IMR-90 (cell line): ENCODE measurements around the gene KCNMA1. TPM values are rescaled to one million over a fixed set of nuclear protein-coding genes. Genes with fewer than 3 reads are reported as not detected.

Experiments
- ATAC-seq: fragments of 200-7000 bp; cut with Tn5 transposase; 2 replicates; pipeline ENCODE4 v1.9.1; 2020; ENCODE audit warnings: low read depth, mild to moderate bottlenecking, moderate library complexity
- BruUV-seq: library from RNA; stranded (reverse); fragments of 400-500 nt; replicated peaks from 2 replicates; lab custom pipeline; 2021; lab: Mats Ljungman, UMichigan
- CTCF ChIA-PET: fragments of 300-600 bp; formaldehyde crosslinking; extraction: SDS; loops from one replicate; lab custom pipeline; 2021; ENCODE audit warnings: antibody characterized with exemption; lab: Yijun Ruan, JAX
- POLR2A ChIA-PET: fragments of 300-600 bp; sonication (Branson Sonifier 250); formaldehyde crosslinking; loops from one replicate; lab custom pipeline; 2022; ENCODE audit warnings: antibody characterized with exemption; ENCODE audit not compliant: unreplicated experiment; lab: Charles Lee
- DNase-seq: peaks from one replicate; pipeline ENCODE4 v3.0.0; 2013
- H2AFZ ChIP-seq: replicated peaks from 2 replicates; pipeline ENCODE3; 2013; ENCODE audit warnings: low read length, mild to moderate bottlenecking; ENCODE audit not compliant: poor library complexity
- H2AK5ac ChIP-seq: 2 replicates; pipeline ENCODE4 v1.6.1; 2013; ENCODE audit warnings: low read depth, low read length, inconsistent platforms
- H2AK9ac ChIP-seq: replicated peaks from 2 replicates; pipeline ENCODE3; 2013; ENCODE audit warnings: mild to moderate bottlenecking, low read depth, low read length, moderate library complexity; ENCODE audit not compliant: poor library complexity
- H2BK120ac ChIP-seq: 2 replicates; pipeline ENCODE4 v1.6.1; 2013; ENCODE audit warnings: low read depth, low read length, inconsistent platforms
- H2BK15ac ChIP-seq: 3 replicates; pipeline ENCODE4 v1.6.1; 2013; ENCODE audit warnings: low read depth, low read length, inconsistent platforms
- H2BK20ac ChIP-seq: 2 replicates; pipeline ENCODE4 v1.6.1; 2013; ENCODE audit warnings: low read depth, mild to moderate bottlenecking, inconsistent platforms, low read length, moderate library complexity
- H2BK5ac ChIP-seq: 2 replicates; pipeline ENCODE4 v1.6.1; 2013; ENCODE audit warnings: mild to moderate bottlenecking, low read depth, low read length, inconsistent platforms; ENCODE audit not compliant: poor library complexity, severe bottlenecking
- H3K14ac ChIP-seq: replicated peaks from 2 replicates; pipeline ENCODE4 v1.6.1; 2013; ENCODE audit warnings: low read depth, low read length, inconsistent platforms
- H3K18ac ChIP-seq: 2 replicates; pipeline ENCODE4 v1.6.1; 2013; ENCODE audit warnings: low read depth, low read length, control low read depth
- H3K23ac ChIP-seq: 2 replicates; pipeline ENCODE4 v1.6.1; 2013; ENCODE audit warnings: low read depth, low read length, inconsistent platforms
- H3K27ac ChIP-seq: 2 replicates; pipeline ENCODE4 v1.5.1; 2013; ENCODE audit warnings: mild to moderate bottlenecking, control low read depth, low read length; ENCODE audit not compliant: insufficient read depth
- H3K27me3 ChIP-seq: 2 replicates; pipeline ENCODE4 v1.6.1; 2013; ENCODE audit warnings: low read length; ENCODE audit not compliant: control insufficient read depth, insufficient read depth
- H3K36me3 ChIP-seq: 2 replicates; pipeline ENCODE4 v1.6.1; 2013; ENCODE audit warnings: low read length, mixed read lengths; ENCODE audit not compliant: control insufficient read depth, insufficient read depth
- H3K4ac ChIP-seq: 2 replicates; pipeline ENCODE4 v1.6.1; 2013; ENCODE audit warnings: low read depth, low read length, inconsistent platforms
- H3K4me1 ChIP-seq: 2 replicates; pipeline ENCODE4 v1.6.1; 2013; ENCODE audit warnings: low read length, mixed read lengths; ENCODE audit not compliant: control insufficient read depth, insufficient read depth
- H3K4me2 ChIP-seq: 2 replicates; pipeline ENCODE4 v1.6.1; 2013; ENCODE audit warnings: low read depth, mild to moderate bottlenecking, control low read depth, low read length, moderate library complexity
- H3K4me3 ChIP-seq: 2 replicates; pipeline ENCODE4 v1.5.1; 2013; ENCODE audit warnings: low read depth, mild to moderate bottlenecking, control low read depth, low read length, moderate library complexity; ENCODE audit not compliant: insufficient read depth
- H3K56ac ChIP-seq: 2 replicates; pipeline ENCODE4 v1.6.1; 2013; ENCODE audit warnings: low read length, inconsistent platforms; ENCODE audit not compliant: insufficient read depth; ENCODE audit errors: extremely low read depth
- H3K79me1 ChIP-seq, 2 experiments: 2 replicates each; pipeline ENCODE4 v1.6.1; 2013; ENCODE audit warnings: low read length in 2 of 2, inconsistent platforms in 1 of 2, low read depth in 1 of 2
- H3K9ac ChIP-seq: 2 replicates; pipeline ENCODE4 v1.6.1; 2013; ENCODE audit warnings: low read depth, low read length, control low read depth
- H3K9me1 ChIP-seq: 2 replicates; pipeline ENCODE4 v1.6.1; 2013; ENCODE audit warnings: low read length, inconsistent platforms; ENCODE audit not compliant: insufficient read depth
- H3K9me3 ChIP-seq: 2 replicates; pipeline ENCODE4 v1.6.1; 2013; ENCODE audit warnings: low read length; ENCODE audit not compliant: control insufficient read depth, insufficient read depth
- H4K20me1 ChIP-seq: 2 replicates; pipeline ENCODE4 v1.6.1; 2013; ENCODE audit warnings: low read length, inconsistent platforms; ENCODE audit not compliant: insufficient read depth
- H4K5ac ChIP-seq: 2 replicates; pipeline ENCODE4 v1.6.1; 2013; ENCODE audit warnings: mild to moderate bottlenecking, low read depth, low read length, control low read depth
- H4K8ac ChIP-seq, 2 experiments: 2 replicates each; pipeline ENCODE4 v1.6.1; 2013; ENCODE audit warnings: low read depth in 2 of 2, low read length in 2 of 2, control low read depth in 1 of 2, inconsistent platforms in 1 of 2
- H4K91ac ChIP-seq: 2 replicates; pipeline ENCODE4 v1.6.1; 2013; ENCODE audit warnings: low read depth, low read length, inconsistent platforms; ENCODE audit not compliant: insufficient read depth
- CHD1 ChIP-seq: IDR thresholded peaks from 2 replicates; pipeline ENCODE4 v1.6.1; 2012; ENCODE audit warnings: low read depth, low read length, improper control_type of control experiment
- CTCF ChIP-seq: conservative IDR thresholded peaks from 2 replicates; pipeline ENCODE4 v1.5.1; 2012; ENCODE audit warnings: mild to moderate bottlenecking, low read depth, low read length, improper control_type of control experiment
- ELK1 ChIP-seq: fragments of 150-350 bp; IDR thresholded peaks from 2 replicates; pipeline ENCODE4 v1.6.1; 2016; ENCODE audit warnings: low read depth, mild to moderate bottlenecking, low read length, moderate library complexity, borderline replicate concordance
- MAZ ChIP-seq: IDR thresholded peaks from 2 replicates; pipeline ENCODE4 v1.6.1; 2012; ENCODE audit warnings: low read depth, mild to moderate bottlenecking, low read length, improper control_type of control experiment, moderate library complexity, borderline replicate concordance
- NFE2L2 ChIP-seq: fragments of 150-350 bp; IDR thresholded peaks from 2 replicates; pipeline ENCODE4 v1.6.1; 2016; ENCODE audit warnings: low read depth, mild to moderate bottlenecking, low read length
- RFX5 ChIP-seq: IDR thresholded peaks from 2 replicates; pipeline ENCODE4 v1.8.0; 2012; ENCODE audit warnings: low read depth, mild to moderate bottlenecking, low read length, moderate library complexity
- SMC3 ChIP-seq: fragments of 150-350 bp; IDR thresholded peaks from 2 replicates; pipeline ENCODE4 v1.6.1; 2016; ENCODE audit warnings: low read depth, mild to moderate bottlenecking, antibody characterized with exemption, low read length, moderate library complexity
- WGBS, 2 experiments: methylation state at CpG; one replicate each; pipeline versions ENCODE4 v1.1.5 to v1.1.7; 2013; ENCODE audit warnings: missing lambda C conversion rate in 2 of 2; ENCODE audit not compliant: insufficient read length in 1 of 2; ENCODE audit errors: extremely low coverage in 2 of 2; 5-methylcytosine and 5-hydroxymethylcytosine counted together
- dilution Hi-C: fragments of 300-500 bp; cut with HindIII; formaldehyde crosslinking; loops from one replicate; pipeline ENCODE4 v1.14.3; 2018; ENCODE audit warnings: low sequenced_read_pairs; ENCODE audit not compliant: unreplicated experiment
- in situ Hi-C: fragments of 300-500 bp; cut with MboI; formaldehyde crosslinking; loops from 3 replicates; pipeline ENCODE4 v1.14.3; 2019; ENCODE audit warnings: low sequenced_read_pairs, inconsistent platforms, mixed read lengths
- intact Hi-C: fragments of 100-400 bp; cut with micrococcal nuclease; formaldehyde crosslinking; loops from 2 replicates; pipeline ENCODE4 v1.10.0; 2022
- polyA plus RNA-seq, 3 experiments: library from polyadenylated mRNA; depleted of rRNA; stranded (reverse); fragments of >200 nt; gene quantifications; 2 replicates each; pipeline ENCODE4 v1.2.3, GENCODE V29; 2012; ENCODE audit warnings: low replicate concordance in 1 of 3
- total RNA-seq: library from RNA; depleted of rRNA; stranded (reverse); fragments of >200 nt; gene quantifications from 2 replicates; pipeline ENCODE4 v1.2.3, GENCODE V29; 2012

The KCNMA1 gene
- total and polyA plus RNA-seq, 2 of the 4 experiments (the other 2 are of a cell fraction): 25.6 to 29.6 TPM

- no peak overlapping the region for H3K14ac ChIP-seq
- CTCF ChIA-PET: interaction anchor here (0.7 kb wide), 1 partner anchor 47 kb away, joined by 3 read pairs; no protein-coding TSS in a partner anchor
- no peak overlapping the region for H3K27ac ChIP-seq
- H2BK5ac ChIP-seq: no peak overlapping the region
- in situ Hi-C loops (no loop called here), intact Hi-C loops (loop anchor here (5.0 kb wide), 1 partner anchor 38 kb away; no protein-coding TSS in a partner anchor), dilution Hi-C loops (no loop called here)
- POLR2A ChIA-PET: no interaction called here
- no peak overlapping the region for H3K4ac ChIP-seq
- H3K23ac ChIP-seq: no peak overlapping the region
- ATAC-seq: no peak
- no peaks in the 10 kb centered on the region for H3K79me1 ChIP-seq
- DNase-seq: no peak
- H3K36me3 ChIP-seq: no peaks in the 10 kb centered on the region
- H3K9me3 ChIP-seq: peaks cover 2% of the 10 kb centered on the region; the same call in 1 of the 2 replicates
- no peak overlapping the region for H2BK120ac ChIP-seq
- H4K20me1 ChIP-seq: no peaks in the 10 kb centered on the region
- TF ChIP-seq CHD1 (no peak), RFX5 (no peak), NFE2L2 (no peak), ELK1 (no peak), SMC3 (no peak), CTCF (no peak), MAZ (no peak)
- no peak overlapping the region for H2BK15ac ChIP-seq
- no peak overlapping the region for H3K56ac ChIP-seq
- H4K91ac ChIP-seq: no peak overlapping the region
- H2AK5ac ChIP-seq: no peak overlapping the region
- H3K18ac ChIP-seq: no peak overlapping the region
- no peak overlapping the region for H3K9ac ChIP-seq
- H4K5ac ChIP-seq: no peak overlapping the region
- H2AK9ac ChIP-seq: no peak overlapping the region
- peaks cover 4% of the 10 kb centered on the region; the same call in 1 of the 2 replicates for H3K4me1 ChIP-seq
- no peak overlapping the region for H3K4me3 ChIP-seq
- H2BK20ac ChIP-seq: no peak overlapping the region
- WGBS, 2 experiments: no CpG with 5 or more reads among the region's 2 CpGs
- no TSS peak for BruUV-seq
- no peaks in the 10 kb centered on the region for H3K9me1 ChIP-seq
- no peak overlapping the region for H3K4me2 ChIP-seq
- peaks cover 16% of the 10 kb centered on the region for H3K27me3 ChIP-seq
- H2AFZ ChIP-seq: no peak overlapping the region
- H4K8ac ChIP-seq: no peak overlapping the region
Measured at GRCh38 chr10:77664008-77664407, 26.4 kb upstream of the KCNMA1 start.
